GM21515 (cell line): ENCODE measurements around the gene OSBPL10.
"Not testable (repeated sequence)": the region's sequence is repeated elsewhere in the genome, so short reads cannot be mapped to it uniquely, and the experiment has no call there.

Experiments
- ATAC-seq: cut with Tn5 transposase; IDR thresholded peaks from one replicate; pipeline ENCODE4 v1.9.1; 2021; ENCODE audit not compliant: unreplicated experiment

OSBPL10 gene

DNA sequence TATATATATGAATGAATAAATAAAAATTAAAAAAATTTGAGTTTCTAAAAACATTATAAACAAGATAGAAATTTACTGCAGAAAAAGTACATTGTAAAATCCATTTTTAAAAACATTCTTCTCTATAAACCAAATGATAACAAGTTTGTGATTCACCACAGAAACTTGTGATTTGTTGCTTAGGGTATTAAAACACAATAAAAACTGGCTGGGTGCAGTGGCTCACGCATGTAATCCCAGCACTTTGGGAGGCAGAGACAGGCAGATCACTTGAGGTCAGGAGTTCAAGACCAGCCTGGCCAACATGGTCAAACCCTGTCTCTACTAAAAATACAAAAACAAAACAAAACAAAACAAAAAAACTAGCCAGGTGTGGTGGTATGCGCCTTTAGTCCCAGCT, 197.2 kb downstream of the OSBPL10 start:
- ATAC-seq, result not testable (repeated sequence)

GRCh38 chr3:31782306-31782705, 198.8 kb downstream of the OSBPL10 start:
- ATAC-seq, result not testable (repeated sequence)

GRCh38 chr3:31779514-31779913, 201.5 kb downstream of the OSBPL10 start:
- no peak for ATAC-seq

- ATAC-seq, result no peak
These were observed 203.2 kb downstream of the OSBPL10 start for GRCh38 chr3:31777887-31778286.

DNA sequence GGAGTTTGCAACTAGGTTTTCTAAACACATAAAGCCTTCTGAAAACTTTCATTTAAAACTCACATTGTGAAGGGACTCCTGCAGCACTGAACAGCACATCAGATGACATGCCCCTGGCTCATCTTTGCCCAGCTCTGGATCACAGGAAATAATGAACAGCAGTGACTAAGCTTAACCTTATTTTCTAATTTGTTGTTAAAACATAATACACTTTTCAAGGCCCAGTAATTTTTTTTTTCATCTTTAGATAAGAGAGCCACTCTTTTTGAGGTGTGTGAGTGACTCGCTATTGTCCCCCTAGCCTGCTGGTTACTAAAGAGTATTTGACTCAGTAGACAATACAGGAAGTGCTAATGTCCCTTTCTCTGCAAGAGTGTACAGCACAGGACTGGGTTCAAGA, 204.0 kb downstream of the OSBPL10 start:
- ATAC-seq, result no peak

- ATAC-seq, result no peak
These were observed 205.0 kb downstream of the OSBPL10 start for GRCh38 chr3:31776016-31776415.

- no peak for ATAC-seq
These were observed 205.7 kb downstream of the OSBPL10 start for GRCh38 chr3:31775383-31775782.

DNA sequence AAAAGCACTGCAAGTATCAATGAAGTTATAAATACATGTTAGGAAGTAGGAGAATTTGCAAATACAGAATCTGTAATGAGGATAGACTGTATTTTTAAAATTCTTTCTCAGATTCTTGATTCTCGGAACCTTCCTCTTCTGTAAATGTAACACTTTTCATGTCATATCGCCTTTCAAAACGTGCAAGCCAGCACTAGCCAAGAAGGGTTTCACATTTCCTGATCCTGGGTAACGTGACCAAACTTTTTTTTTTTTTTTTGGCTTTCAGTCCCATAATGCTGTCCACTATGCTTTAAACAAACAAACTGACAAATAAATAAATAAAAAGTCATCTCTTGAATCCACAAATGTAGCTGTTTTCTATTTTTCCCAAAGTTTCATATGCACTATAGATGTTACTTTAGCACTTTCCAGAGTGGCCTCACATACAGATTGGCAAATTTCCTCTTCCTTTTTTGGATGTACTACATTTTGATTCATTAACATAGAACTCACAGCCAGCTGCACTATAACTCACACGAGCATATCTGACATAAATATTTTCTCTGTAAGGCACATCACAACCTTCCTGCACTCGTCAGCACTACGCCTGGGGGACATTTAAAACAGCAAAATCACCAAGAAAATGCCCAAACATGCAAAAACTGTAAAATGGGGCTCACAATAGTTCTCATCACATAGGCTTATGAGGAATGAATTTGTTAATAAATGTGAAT, 208.1 kb downstream of the OSBPL10 start:
- ATAC-seq, result no peak

DNA sequence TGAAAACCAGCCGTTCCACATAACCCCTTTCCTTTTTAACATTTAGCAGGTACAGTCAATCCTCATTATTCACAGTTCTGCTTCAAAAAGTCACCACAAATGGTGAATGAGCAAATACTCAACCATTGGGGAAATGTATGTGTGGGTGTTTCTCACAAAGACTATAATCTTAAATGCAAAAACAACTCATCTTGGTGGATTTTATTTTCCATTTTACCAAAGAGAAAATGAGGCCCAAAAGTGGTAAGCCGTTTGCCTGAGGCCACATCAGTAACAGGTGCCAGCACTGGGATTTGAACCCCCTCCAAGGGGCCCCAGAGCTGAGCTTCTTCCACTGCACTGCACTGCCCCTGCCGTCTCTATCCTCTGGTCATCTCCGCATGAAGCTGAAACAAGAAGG, 208.8 kb downstream of the OSBPL10 start:
- no peak for ATAC-seq

DNA sequence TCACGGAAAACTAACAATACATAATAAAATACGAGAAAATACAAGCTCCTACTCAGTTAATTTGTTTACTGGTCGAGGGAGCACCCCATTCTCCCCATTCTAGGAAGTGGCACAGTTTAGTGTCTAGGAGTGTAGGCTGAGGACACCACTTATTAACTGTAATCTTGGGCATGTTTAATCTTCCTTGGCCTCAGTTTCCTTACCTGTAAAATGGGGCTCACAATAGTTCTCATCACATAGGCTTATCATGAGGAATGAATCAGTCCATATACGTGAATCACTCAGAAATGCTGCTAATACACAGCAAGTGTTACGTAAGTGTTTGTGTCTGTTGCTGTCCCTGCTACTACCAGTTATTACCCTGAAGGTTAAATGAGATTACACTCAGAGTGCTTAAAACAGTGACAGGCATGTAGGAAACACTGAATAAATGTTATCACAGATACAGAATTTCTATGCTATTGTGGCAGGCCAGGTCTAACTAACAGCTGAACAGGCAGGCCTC, 210.2 kb downstream of the OSBPL10 start:
- no peak for ATAC-seq

GRCh38 chr3:31768479-31769125, 212.5 kb downstream of the OSBPL10 start:
- no peak for ATAC-seq

- no peak for ATAC-seq
These were observed 213.1 kb downstream of the OSBPL10 start for GRCh38 chr3:31767920-31768319.

GRCh38 chr3:31766669-31767068, 214.4 kb downstream of the OSBPL10 start:
- no peak for ATAC-seq

DNA sequence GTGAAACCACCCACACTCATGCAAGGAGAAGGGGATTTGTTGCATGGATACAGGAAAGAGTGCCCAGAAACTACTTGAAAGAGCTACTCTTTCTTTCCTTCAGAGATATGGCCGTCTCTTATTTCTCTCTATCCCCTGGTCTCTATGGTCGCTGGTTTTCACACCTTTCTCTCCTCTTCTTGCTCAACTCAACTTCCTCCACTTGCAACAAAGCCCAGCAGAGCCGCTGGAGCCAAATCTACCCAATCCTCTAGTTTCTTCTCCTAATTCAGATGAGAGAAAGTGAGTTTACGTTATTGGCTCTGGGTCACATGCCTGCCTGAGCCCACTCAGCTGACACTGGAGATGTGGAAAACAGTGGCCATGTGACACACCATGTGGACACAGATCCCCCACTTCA, 215.2 kb downstream of the OSBPL10 start:
- no peak for ATAC-seq

- ATAC-seq, result no peak
These were observed 217.3 kb downstream of the OSBPL10 start for GRCh38 chr3:31763731-31764130.

DNA sequence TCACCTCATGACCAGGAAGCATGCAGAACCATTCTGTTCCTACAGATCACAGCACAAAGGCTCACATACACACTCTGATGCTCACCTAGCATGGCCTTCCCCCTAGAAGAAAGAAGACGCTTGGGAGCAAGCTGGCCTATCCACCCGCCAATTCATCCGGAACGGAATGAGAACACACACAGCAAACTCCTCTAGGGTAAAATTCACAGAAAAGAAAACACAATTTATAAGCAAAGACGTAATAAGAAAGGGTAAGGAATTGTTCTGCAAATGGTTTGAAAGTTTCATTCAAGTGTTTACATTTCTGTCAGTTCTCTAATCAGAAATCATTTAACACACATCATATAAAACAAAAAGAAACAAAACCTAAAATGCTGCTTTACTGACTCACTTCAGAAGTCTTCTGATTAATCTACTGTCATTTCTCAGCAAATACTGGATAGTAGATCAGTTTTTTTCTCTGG, 218.1 kb downstream of the OSBPL10 start:
- no peak for ATAC-seq

DNA sequence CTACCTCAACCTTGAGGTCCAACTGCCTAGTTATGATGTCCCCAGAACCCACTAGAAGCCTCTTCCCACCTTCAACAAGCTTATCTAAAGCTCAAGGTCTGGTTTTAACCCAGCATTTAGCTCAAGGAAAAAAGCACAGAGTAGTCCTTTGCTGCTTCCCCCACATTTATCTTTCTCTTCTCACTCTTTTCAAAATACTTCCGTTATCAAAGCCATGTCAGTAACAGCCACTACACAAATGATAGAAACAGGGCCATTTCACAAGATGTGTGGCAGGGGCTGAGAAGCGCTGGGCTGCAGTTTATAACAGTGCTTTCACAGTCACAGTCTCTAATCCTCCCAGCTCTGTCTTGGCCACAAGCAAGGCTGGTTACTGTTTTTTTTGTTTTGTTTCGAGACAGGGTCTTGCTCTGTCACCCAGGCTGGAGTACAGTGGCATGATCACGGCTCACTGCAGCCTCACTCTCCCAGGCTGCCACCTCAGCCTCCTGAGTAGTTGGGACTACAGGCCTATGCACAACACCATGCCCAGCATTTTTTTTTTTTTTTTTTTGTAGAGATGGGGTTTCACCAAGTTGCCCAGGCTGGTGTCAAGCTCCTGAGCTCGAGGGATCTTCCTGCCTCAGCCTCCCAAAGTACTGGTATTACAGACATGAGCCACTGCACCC, 218.8 kb downstream of the OSBPL10 start:
- no peak for ATAC-seq

DNA sequence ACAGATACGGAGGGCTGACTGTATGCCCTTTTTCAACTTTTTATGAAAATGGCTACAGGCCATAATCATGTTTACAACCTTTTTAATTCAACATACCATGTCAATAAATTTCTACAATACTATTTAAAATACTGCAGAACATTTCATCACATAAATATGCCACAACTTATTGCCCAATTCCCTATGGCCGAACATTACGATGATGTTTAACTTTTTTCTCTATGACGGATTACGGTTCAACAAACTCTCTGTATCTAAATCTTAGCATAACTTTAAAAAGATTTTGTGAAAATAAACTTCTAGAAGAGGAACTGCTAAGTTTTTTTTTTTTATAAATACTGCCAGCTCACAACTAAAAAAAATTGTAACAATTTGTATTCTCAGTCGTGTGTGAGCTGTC, 220.4 kb downstream of the OSBPL10 start:
- ATAC-seq, result no peak

GRCh38 chr3:31758322-31758965, 222.6 kb downstream of the OSBPL10 start:
- ATAC-seq, result no peak

GRCh38 chr3:31755926-31756658, 225.0 kb downstream of the OSBPL10 start:
- ATAC-seq, result no peak
